DOHH2 (cell line): ENCODE measurements around the gene YIPF2.

Experiments used
- H3F3A ChIP-seq: fragments of 200-600 bp; sonication (generic), shearing (Covaris generic); 2 replicates; pipeline ENCODE4 v1.6.0; 2016; ENCODE audit warnings: antibody characterized with exemption, mild to moderate bottlenecking; ENCODE audit not compliant: control insufficient read depth, insufficient read depth
- H3K27ac ChIP-seq: fragments of 200-600 bp; sonication (generic); 2 replicates; pipeline ENCODE4 v1.5.1; 2014; ENCODE audit warnings: low read depth, mild to moderate bottlenecking, low read length, moderate library complexity
- H3K27me3 ChIP-seq: fragments of 200-600 bp; sonication (generic); 2 replicates; pipeline ENCODE4 v1.6.1; 2014; ENCODE audit warnings: mild to moderate bottlenecking, low read length, mixed read lengths; ENCODE audit not compliant: control insufficient read depth
- H3K36me3 ChIP-seq: fragments of 200-600 bp; sonication (generic); 2 replicates; pipeline ENCODE4 v1.6.1; 2014; ENCODE audit warnings: mild to moderate bottlenecking, low read length, moderate library complexity, mixed read lengths; ENCODE audit not compliant: control insufficient read depth
- H3K4me1 ChIP-seq: fragments of 200-600 bp; sonication (generic); 2 replicates; pipeline ENCODE4 v1.6.1; 2014; ENCODE audit warnings: mild to moderate bottlenecking, low read length, mixed read lengths; ENCODE audit not compliant: control insufficient read depth
- H3K4me2 ChIP-seq: fragments of 200-600 bp; sonication (generic); 2 replicates; pipeline ENCODE4 v1.6.0; 2014; ENCODE audit warnings: mild to moderate bottlenecking, low read length, moderate library complexity
- H3K4me3 ChIP-seq: fragments of 200-600 bp; sonication (generic); 2 replicates; pipeline ENCODE4 v1.5.1; 2014; ENCODE audit warnings: mild to moderate bottlenecking, low read length, mixed read lengths
- H3K79me2 ChIP-seq: fragments of 200-600 bp; sonication (generic); 2 replicates; pipeline ENCODE4 v1.6.1; 2014; ENCODE audit warnings: mild to moderate bottlenecking, low read length, mixed read lengths; ENCODE audit not compliant: control insufficient read depth
- H3K9me2 ChIP-seq: fragments of 200-600 bp; sonication (generic); replicated peaks from 2 replicates; pipeline ENCODE4 v1.6.1; 2014; ENCODE audit warnings: mild to moderate bottlenecking, low read length, mixed read lengths; ENCODE audit not compliant: control insufficient read depth
- H3K9me3 ChIP-seq: fragments of 200-600 bp; sonication (generic); 2 replicates; pipeline ENCODE4 v1.6.1; 2014; ENCODE audit warnings: antibody characterized with exemption, low read length, mixed read lengths; ENCODE audit not compliant: control insufficient read depth, insufficient read depth
- H4K20me1 ChIP-seq: fragments of 200-600 bp; sonication (generic); 2 replicates; pipeline ENCODE4 v1.6.0; 2014; ENCODE audit warnings: low read depth, mild to moderate bottlenecking, antibody characterized with exemption, low read length, moderate library complexity; ENCODE audit not compliant: control insufficient read depth, insufficient read depth
- EZH2phosphoT487 ChIP-seq: fragments of 200-600 bp; sonication (generic); IDR thresholded peaks from 2 replicates; pipeline ENCODE4 v1.6.1; 2017; ENCODE audit warnings: borderline replicate concordance, mild to moderate bottlenecking, antibody characterized with exemption, low read length, moderate library complexity, mixed read lengths
- TF ChIP-seq, protein P1 (sequence below): fragments of 200-600 bp; sonication (generic); IDR thresholded peaks from one replicate; pipeline ENCODE4 v1.5.1; 2014; ENCODE audit warnings: antibody characterized with exemption, mild to moderate bottlenecking, low read depth, low read length; ENCODE audit not compliant: poor library complexity, severe bottlenecking

YIPF2 gene

DNA sequence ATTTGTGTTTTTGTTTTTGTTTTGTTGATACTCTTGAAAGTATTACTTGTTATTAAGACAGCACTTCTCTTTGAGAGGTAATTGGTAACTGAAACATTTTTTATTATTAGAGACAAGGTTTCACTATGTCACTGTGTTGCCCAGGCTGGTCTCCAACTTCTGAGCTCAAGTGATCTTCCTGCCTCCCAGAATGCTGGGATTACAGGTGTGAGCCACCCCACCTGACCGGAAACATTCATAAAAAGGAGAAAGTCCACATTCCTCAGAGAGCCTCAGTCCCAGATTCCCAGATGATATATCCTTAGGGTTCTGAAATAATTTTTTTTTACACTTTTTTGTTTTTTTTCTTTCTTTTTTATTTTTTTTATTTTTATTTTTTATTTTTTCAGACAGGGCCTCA is 54.4 kb downstream of the YIPF2 start:
- Histone ChIP-seq H3K9me2 (no peaks in the 10 kb centered on the region), H3K4me1 (peaks cover 63% of the 10 kb centered on the region), H3K27ac (no peak overlapping the region), H3F3A (peaks cover 13% of the 10 kb centered on the region), H3K9me3 (no peaks in the 10 kb centered on the region), H4K20me1 (no peaks in the 10 kb centered on the region), H3K27me3 (no peaks in the 10 kb centered on the region), H3K4me2 (peak overlapping the region; percentile 12), H3K4me3 (no peak overlapping the region), H3K36me3 (peaks cover 13% of the 10 kb centered on the region), H3K79me2 (peaks cover 73% of the 10 kb centered on the region)
- no peak for TF ChIP-seq EZH2phosphoT487
- TF ChIP-seq, protein P1, sequence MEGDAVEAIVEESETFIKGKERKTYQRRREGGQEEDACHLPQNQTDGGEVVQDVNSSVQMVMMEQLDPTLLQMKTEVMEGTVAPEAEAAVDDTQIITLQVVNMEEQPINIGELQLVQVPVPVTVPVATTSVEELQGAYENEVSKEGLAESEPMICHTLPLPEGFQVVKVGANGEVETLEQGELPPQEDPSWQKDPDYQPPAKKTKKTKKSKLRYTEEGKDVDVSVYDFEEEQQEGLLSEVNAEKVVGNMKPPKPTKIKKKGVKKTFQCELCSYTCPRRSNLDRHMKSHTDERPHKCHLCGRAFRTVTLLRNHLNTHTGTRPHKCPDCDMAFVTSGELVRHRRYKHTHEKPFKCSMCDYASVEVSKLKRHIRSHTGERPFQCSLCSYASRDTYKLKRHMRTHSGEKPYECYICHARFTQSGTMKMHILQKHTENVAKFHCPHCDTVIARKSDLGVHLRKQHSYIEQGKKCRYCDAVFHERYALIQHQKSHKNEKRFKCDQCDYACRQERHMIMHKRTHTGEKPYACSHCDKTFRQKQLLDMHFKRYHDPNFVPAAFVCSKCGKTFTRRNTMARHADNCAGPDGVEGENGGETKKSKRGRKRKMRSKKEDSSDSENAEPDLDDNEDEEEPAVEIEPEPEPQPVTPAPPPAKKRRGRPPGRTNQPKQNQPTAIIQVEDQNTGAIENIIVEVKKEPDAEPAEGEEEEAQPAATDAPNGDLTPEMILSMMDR: no peak

- Histone ChIP-seq H3K4me1 (peaks cover 63% of the 10 kb centered on the region), H3K9me3 (no peaks in the 10 kb centered on the region), H3K36me3 (peaks cover 13% of the 10 kb centered on the region), H3K9me2 (no peaks in the 10 kb centered on the region), H3K79me2 (peaks cover 61% of the 10 kb centered on the region), H3K27me3 (no peaks in the 10 kb centered on the region), H3K4me3 (peak overlapping the region; percentile 79), H3F3A (peaks cover 15% of the 10 kb centered on the region), H3K27ac (peak overlapping the region; percentile 78), H3K4me2 (peak overlapping the region; percentile 97), H4K20me1 (no peaks in the 10 kb centered on the region)
- TF ChIP-seq, protein P1: no peak
- no peak for TF ChIP-seq EZH2phosphoT487
Measured at GRCh38 chr19:10872546-10873107, 55.8 kb downstream of the YIPF2 start.
